Testis (tissue), 3 donors: ENCODE data around the gene GJA10. TPM values are rescaled to one million over a fixed set of nuclear protein-coding genes. Genes with fewer than 3 reads are reported as not detected.

Source experiments
- DNase-seq: peaks from one replicate; pipeline ENCODE4 v3.0.0-alpha.2; 2019
- H3K27ac ChIP-seq, 2 donors: fragments of 200-600 bp; sonication (generic); one replicate each; pipeline ENCODE4 v1.5.1; 2019
- H3K27me3 ChIP-seq: fragments of 200-600 bp; sonication (generic); one replicate; pipeline ENCODE4 v1.5.1; 2019
- H3K36me3 ChIP-seq: fragments of 200-600 bp; sonication (generic); one replicate; pipeline ENCODE4 v1.5.1; 2017; ENCODE audit warnings: low read depth; ENCODE audit errors: missing control alignments
- H3K4me1 ChIP-seq: fragments of 200-600 bp; sonication (generic); one replicate; pipeline ENCODE4 v1.5.1; 2019
- H3K4me3 ChIP-seq, 2 donors: fragments of 200-600 bp; sonication (generic); one replicate each; pipeline ENCODE4 v1.5.1; 2017 to 2019
- H3K9me3 ChIP-seq: fragments of 200-600 bp; sonication (generic); one replicate; pipeline ENCODE4 v1.5.1; 2017
- POLR2A ChIP-seq: fragments of 450-650 bp; IDR thresholded peaks from one replicate; pipeline ENCODE4 v1.6.1; 2017; ENCODE audit warnings: antibody characterized with exemption, mild to moderate bottlenecking, moderate library complexity
- WGBS, 2 donors: methylation state at CpG; one replicate each; pipeline ENCODE4 v1.1.5; 2018; 5-methylcytosine and 5-hydroxymethylcytosine counted together
- intact Hi-C: fragments of 100-400 bp; cut with DNase I; formaldehyde crosslinking; loops from one replicate; pipeline ENCODE4 v1.15.1; 2023; ENCODE audit warnings: low total_unique reads
- polyA plus RNA-seq: library from polyadenylated mRNA; stranded (reverse); fragments of 350-450 nt; fragmentation: Illumina TruSeq; extraction: RNeasy Lipid Tissue Mini Kit (QIAGEN cat#74804); gene quantifications from one replicate; pipeline ENCODE4 v1.2.3, GENCODE V29; 2014; ENCODE audit warnings: low read depth, low replicate concordance; ENCODE audit not compliant: insufficient read depth
- total RNA-seq, 2 donors: library from RNA; depleted of rRNA; stranded (reverse); fragments of >200 nt; gene quantifications; one replicate each; pipeline ENCODE4 v1.2.3, GENCODE V29; 2016
- TF ChIP-seq, protein P1 (sequence below), 3 experiments: fragments of 450-650 bp in 2 of 3; fragments of 200-600 bp in 1 of 3; sonication (generic) in 1 of 3; IDR thresholded peaks; one replicate each; pipeline ENCODE4 v1.5.1; 2016 to 2019; ENCODE audit warnings: antibody characterized with exemption in 3 of 3, mild to moderate bottlenecking in 2 of 3, moderate library complexity in 1 of 3

Gene GJA10
- total and polyA plus RNA-seq, 3 donors from 2014 or later: 0.19 TPM; not detected in 2

GRCh38 chr6:89940225-89941027, 46.2 kb downstream of the GJA10 start:
- 45 to 54% methylated on average over 9 of the region's 9 CpGs for WGBS, 2 donors
- no peaks in the 10 kb centered on the region for H3K9me3 ChIP-seq
- peak; percentile 89 for DNase-seq
- H3K27ac ChIP-seq: no peak overlapping the region
- no peaks in the 10 kb centered on the region for H3K27me3 ChIP-seq
- TF ChIP-seq, protein P1, sequence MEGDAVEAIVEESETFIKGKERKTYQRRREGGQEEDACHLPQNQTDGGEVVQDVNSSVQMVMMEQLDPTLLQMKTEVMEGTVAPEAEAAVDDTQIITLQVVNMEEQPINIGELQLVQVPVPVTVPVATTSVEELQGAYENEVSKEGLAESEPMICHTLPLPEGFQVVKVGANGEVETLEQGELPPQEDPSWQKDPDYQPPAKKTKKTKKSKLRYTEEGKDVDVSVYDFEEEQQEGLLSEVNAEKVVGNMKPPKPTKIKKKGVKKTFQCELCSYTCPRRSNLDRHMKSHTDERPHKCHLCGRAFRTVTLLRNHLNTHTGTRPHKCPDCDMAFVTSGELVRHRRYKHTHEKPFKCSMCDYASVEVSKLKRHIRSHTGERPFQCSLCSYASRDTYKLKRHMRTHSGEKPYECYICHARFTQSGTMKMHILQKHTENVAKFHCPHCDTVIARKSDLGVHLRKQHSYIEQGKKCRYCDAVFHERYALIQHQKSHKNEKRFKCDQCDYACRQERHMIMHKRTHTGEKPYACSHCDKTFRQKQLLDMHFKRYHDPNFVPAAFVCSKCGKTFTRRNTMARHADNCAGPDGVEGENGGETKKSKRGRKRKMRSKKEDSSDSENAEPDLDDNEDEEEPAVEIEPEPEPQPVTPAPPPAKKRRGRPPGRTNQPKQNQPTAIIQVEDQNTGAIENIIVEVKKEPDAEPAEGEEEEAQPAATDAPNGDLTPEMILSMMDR (IDR thresholded peaks at IDR 0.05): peak; percentile 57 to 72 (median 64)
- TF ChIP-seq POLR2A: no peak
- H3K36me3 ChIP-seq: no peaks in the 10 kb centered on the region
- intact Hi-C loops: no loop called here
- H3K4me1 ChIP-seq: no peaks in the 10 kb centered on the region
- no peak overlapping the region for H3K4me3 ChIP-seq

- no peak for TF ChIP-seq POLR2A
- TF ChIP-seq, protein P1 (IDR thresholded peaks at IDR 0.05): no peak
- no peaks in the 10 kb centered on the region for H3K36me3 ChIP-seq
- H3K9me3 ChIP-seq: no peaks in the 10 kb centered on the region
- H3K27ac ChIP-seq: peak overlapping the region in 1 of 2 donors; percentile 37
- peak; percentile 73 for DNase-seq
- H3K4me1 ChIP-seq: no peaks in the 10 kb centered on the region
- no peak overlapping the region for H3K4me3 ChIP-seq
- WGBS, 2 donors: 42 to 57% methylated on average over 14 to 15 of the region's 15 CpGs
- intact Hi-C loops: no loop called here
- no peaks in the 10 kb centered on the region for H3K27me3 ChIP-seq
These were observed 46.9 kb downstream of the GJA10 start for GRCh38 chr6:89941031-89941762.

GRCh38 chr6:89941763-89942497, 47.7 kb downstream of the GJA10 start:
- peak; percentile 33 for DNase-seq
- TF ChIP-seq, protein P1 (IDR thresholded peaks at IDR 0.05): no peak
- no peak for TF ChIP-seq POLR2A
- intact Hi-C loops: no loop called here

GRCh38 chr6:89942601-89943000, 48.3 kb downstream of the GJA10 start:
- WGBS, 2 donors: 87 to 91% methylated on average over 7 to 8 of the region's 8 CpGs
- H3K4me3 ChIP-seq: no peak overlapping the region
- no peaks in the 10 kb centered on the region for H3K36me3 ChIP-seq
- intact Hi-C loops: no loop called here
- DNase-seq: no peak
- no peak for TF ChIP-seq POLR2A
- TF ChIP-seq, protein P1 (IDR thresholded peaks at IDR 0.05): no peak
- H3K27me3 ChIP-seq: no peaks in the 10 kb centered on the region
- H3K9me3 ChIP-seq: no peaks in the 10 kb centered on the region
- no peak overlapping the region for H3K27ac ChIP-seq
- no peaks in the 10 kb centered on the region for H3K4me1 ChIP-seq

More at GRCh38 chr6:89941763-89942497, 47.7 kb downstream of the GJA10 start:
- Histone ChIP-seq H3K4me1 (no peaks in the 10 kb centered on the region), H3K27ac (peak overlapping the region in 1 of 2 donors; percentile 37), H3K27me3 (no peaks in the 10 kb centered on the region), H3K4me3 (no peak overlapping the region), H3K36me3 (no peaks in the 10 kb centered on the region), H3K9me3 (no peaks in the 10 kb centered on the region)
- 50 to 61% methylated on average over 6 of the region's 6 CpGs for WGBS, 2 donors
